Stimulated activated CD4-positive, alpha-beta T cell treated with anti-CD3 and anti-CD28 coated beads, TNF-alpha, amount 100 ng/mL, for 24 hours (primary cell): ENCODE data around the gene RPH3AL.
"Not testable (repeated sequence)": the region's sequence is repeated elsewhere in the genome, so short reads cannot be mapped to it uniquely, and the experiment has no call there.

Source experiments
- DNase-seq, 3 experiments: peaks; one replicate each; pipeline ENCODE4 v3.0.0-alpha.2; 2020; ENCODE audit warnings: low read depth in 3 of 3

Gene RPH3AL

GRCh38 chr17:282000-282911, 70.4 kb downstream of the RPH3AL start:
- no peak for DNase-seq

DNA sequence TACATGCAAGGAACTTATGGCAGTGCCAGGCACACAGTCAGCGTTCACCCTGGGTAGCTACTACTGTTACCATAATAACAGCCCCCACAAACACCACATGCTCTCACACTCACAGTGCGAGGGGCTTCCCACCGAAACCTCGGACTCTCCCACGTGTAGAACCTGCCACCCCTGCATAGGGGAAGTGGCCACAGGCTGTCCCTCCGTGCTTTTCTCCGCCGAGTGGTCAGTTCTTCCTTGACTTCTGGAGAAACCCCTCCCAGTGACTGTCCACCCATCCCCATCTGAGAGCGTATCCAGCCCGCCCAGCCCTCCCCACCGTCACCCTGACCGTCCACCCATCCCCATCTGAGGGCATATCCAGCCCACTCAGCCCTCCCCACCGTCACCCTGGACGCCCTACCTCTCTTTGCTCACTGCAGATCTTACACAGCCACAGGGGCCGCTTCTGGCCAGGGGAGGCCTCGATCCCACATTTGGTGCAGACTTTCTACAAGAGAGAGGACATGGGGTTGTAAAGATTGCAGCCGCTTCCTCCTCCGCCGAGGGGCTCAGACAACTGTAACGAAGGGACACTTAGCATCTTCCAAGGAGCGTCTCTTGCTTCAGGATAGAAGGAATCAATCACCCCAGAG, 71.1 kb downstream of the RPH3AL start:
- no peak for DNase-seq

DNA sequence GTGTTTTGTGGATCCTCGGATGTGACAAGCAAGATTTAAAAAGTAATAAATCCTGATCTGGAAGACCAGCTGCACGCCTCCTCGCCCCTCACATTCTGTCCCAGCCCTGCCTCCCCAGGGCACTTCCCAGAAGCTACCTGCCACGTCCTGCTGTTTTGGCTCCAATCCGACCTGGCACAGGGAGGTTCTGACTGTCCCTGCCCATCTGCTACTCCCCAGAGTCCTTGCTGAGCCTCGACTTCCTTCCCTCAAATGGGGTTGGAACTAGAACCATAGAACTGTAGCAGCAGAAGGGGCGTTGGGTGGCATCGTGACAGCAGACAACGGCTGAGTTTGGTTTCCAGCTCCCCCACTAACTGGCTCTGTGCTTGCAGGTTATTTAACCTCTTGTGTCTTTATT, 71.7 kb downstream of the RPH3AL start:
- DNase-seq: no peak

- no peak for DNase-seq
Measured at GRCh38 chr17:280216-280615, 72.4 kb downstream of the RPH3AL start.

DNA sequence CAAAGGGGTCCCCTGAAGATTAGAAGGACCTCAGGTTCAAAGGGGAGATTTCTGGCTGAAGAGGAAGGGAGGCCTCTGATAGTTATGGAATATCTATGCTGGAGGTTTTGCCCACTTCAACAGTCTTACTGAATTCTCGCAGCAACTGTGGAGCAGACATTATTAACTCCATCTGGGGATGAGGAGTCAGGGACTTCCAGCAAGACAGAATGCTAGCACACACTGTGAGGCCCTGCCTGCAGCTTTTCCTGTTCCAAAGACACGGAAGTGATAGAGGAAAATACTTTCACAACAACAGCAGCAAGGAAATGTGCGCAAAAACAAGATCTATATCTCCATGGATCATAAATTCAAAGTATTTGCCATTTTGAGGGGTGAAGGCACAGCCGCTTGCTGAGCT, 72.8 kb downstream of the RPH3AL start:
- DNase-seq: no peak

DNA sequence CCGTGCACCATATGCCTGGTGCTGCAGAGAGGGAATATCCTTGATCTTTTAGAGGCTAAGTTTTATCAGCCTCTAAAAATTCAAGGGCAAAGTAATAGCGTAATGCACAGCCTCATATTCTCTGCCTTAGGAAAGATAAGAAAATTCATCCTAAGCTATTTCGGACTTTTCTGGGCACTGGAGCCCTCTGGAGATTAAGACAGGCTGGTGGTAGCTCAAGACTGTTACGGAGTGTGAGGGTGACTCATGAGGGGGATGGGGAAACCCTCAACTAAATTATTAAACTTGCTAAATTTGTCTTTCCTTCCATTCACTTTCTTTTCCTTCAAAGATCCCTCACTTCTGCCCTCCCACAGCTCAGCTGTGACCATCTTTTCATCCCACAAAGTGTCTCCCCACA, 73.3 kb downstream of the RPH3AL start:
- DNase-seq: no peak

GRCh38 chr17:278676-279059, 73.9 kb downstream of the RPH3AL start:
- DNase-seq: no peak

- DNase-seq: no peak
Measured at GRCh38 chr17:278055-278675, 74.4 kb downstream of the RPH3AL start.

DNA sequence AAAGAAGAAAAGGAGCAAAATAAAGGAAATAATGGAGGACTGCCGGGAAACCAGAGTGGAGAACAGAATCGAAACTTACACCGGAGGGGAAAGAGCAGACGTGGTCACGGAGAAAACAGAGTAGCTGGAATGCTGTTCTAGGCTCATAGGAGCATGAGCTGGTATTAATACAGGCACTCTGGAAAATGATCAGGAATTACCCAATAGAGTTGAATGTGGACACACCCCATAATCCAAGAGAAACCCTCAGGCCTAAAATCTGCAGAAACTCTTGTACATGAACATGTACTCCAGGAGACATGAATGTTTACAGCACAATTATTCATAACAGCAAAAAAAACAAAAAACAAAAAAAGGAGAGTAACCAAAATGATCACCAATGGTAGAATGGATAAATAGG, 77.7 kb downstream of the RPH3AL start:
- DNase-seq: no peak

- no peak for DNase-seq
Measured at GRCh38 chr17:273981-274832, 78.4 kb downstream of the RPH3AL start.

GRCh38 chr17:272856-273255, 79.8 kb downstream of the RPH3AL start:
- not testable (repeated sequence) for DNase-seq

DNA sequence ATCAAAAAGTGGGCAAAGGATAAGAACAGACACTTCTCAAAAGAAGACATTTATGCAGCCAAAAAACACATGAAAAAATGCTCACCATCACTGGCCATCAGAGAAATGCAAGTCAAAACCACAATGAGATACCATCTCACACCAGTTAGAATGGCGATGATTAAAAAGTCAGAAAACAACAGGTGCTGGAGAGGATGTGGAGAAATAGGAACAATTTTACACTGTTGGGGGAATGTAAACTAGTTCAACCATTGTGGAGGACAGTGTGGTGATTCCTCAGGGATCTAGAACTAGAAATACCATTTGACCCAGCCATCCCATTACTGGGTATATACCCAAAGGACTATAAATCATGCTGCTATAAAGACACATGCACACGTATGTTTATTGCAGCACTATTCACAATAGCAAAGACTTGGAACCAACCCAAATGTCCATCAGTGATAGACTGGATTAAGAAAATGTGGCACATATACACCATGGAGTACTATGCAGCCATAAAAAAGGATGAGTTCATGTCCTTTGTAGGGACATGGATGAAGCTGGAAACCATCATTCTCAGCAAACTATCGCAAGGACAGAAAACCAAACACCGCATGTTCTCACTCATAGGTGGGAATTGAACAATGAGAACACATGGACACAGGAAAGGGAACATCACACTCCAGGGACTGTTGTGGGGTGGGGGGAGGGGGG, 80.5 kb downstream of the RPH3AL start:
- DNase-seq: not testable (repeated sequence)

- DNase-seq: no peak
Measured at GRCh38 chr17:269616-270514, 82.7 kb downstream of the RPH3AL start.

GRCh38 chr17:266701-267667, 85.6 kb downstream of the RPH3AL start:
- DNase-seq: no peak

GRCh38 chr17:266219-266618, 86.4 kb downstream of the RPH3AL start:
- no peak for DNase-seq

- DNase-seq: no peak
Measured at GRCh38 chr17:265718-266117, 86.9 kb downstream of the RPH3AL start.

DNA sequence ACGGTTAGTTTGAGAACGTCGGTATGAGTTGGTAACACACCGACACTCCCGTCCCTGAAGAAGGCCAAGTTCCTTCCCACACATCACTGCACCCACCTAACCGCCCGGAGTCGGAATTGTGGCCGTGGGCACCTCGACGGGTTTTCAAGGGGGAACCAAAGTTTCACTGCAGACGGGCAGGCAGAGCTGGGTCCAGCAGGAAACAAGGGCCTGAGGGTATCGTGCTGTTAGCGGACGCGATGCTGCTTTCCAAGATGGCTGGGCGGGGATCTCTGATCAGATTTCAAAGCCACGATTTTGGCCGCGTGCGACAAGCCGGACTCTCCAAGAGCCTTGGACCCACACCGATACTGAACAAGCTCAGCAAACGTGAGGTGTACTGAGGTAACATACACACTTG, 88.8 kb downstream of the RPH3AL start:
- DNase-seq: no peak

GRCh38 chr17:263271-263670, 89.3 kb downstream of the RPH3AL start:
- DNase-seq: no peak

- no peak for DNase-seq
Measured at GRCh38 chr17:261635-262034, 91.0 kb downstream of the RPH3AL start.
